Endothelial cell of umbilical vein (primary cell): ENCODE results near the gene APMAP. TPM values are rescaled to one million over a fixed set of nuclear protein-coding genes. Genes with fewer than 3 reads are reported as not detected.

Experiments
- BruUV-seq: library from RNA; stranded (reverse); fragments of 400-500 nt; replicated peaks from 2 replicates; lab custom pipeline; 2021; lab: Mats Ljungman, UMichigan
- CTCF ChIA-PET: fragments of 300-600, 350-600 bp; sonication (Branson Sonifier 250); formaldehyde crosslinking; loops from one replicate; lab custom pipeline; 2021; ENCODE audit warnings: antibody characterized with exemption, inconsistent platforms; lab: Charles Lee
- POLR2A ChIA-PET: fragments of 300-600, 350-600 bp; sonication (Branson Sonifier 250); formaldehyde crosslinking; loops from one replicate; lab custom pipeline; 2021; ENCODE audit warnings: antibody characterized with exemption, inconsistent platforms; lab: Charles Lee
- DNase-seq: peaks from one replicate; pipeline ENCODE4 v3.0.0-alpha.2; 2011; ENCODE audit warnings: low read depth, low spot score
- FAIRE-seq: peaks from 2 replicates; lab custom pipeline; 2011; peaks lifted over from hg19 to GRCh38; lab: Jason Lieb, UNC
- H2AFZ ChIP-seq: 2 replicates; pipeline ENCODE4 v1.6.0; 2012; ENCODE audit warnings: low read depth, low read length, control low read depth, inconsistent platforms
- H3K27ac ChIP-seq: 2 replicates; pipeline ENCODE4 v1.5.1; 2011; ENCODE audit warnings: low read depth, mild to moderate bottlenecking, control low read depth, low read length, moderate library complexity; ENCODE audit not compliant: insufficient read depth
- H3K27me3 ChIP-seq, 2 experiments: 2 replicates each; pipeline versions ENCODE4 v1.6.0 to v1.6.1; 2011; ENCODE audit warnings: low read length in 2 of 2, mixed read lengths in 1 of 2; ENCODE audit not compliant: control insufficient read depth in 2 of 2, insufficient read depth in 2 of 2
- H3K36me3 ChIP-seq, 2 experiments: 2 replicates in 1 of 2; 3 replicates in 1 of 2; pipeline ENCODE4 v1.5.1; 2011; ENCODE audit warnings: low read length in 2 of 2, mild to moderate bottlenecking in 1 of 2, moderate library complexity in 1 of 2; ENCODE audit not compliant: control insufficient read depth in 2 of 2, insufficient read depth in 2 of 2; ENCODE audit errors: extremely low read depth in 1 of 2
- H3K4me1 ChIP-seq: 3 replicates; pipeline ENCODE4 v1.5.1; 2011; ENCODE audit warnings: mild to moderate bottlenecking, low read length; ENCODE audit not compliant: control insufficient read depth, insufficient read depth; ENCODE audit errors: extremely low read depth
- H3K4me2 ChIP-seq: 2 replicates; pipeline ENCODE4 v1.6.1; 2011; ENCODE audit warnings: low read length, control low read depth, mixed read lengths; ENCODE audit not compliant: insufficient read depth
- H3K4me3 ChIP-seq, 3 experiments: fragments of 200-600 bp in 1 of 3; sonication (generic), shearing (Covaris generic) in 1 of 3; replicated peaks in 1 of 3; 2 replicates each; pipeline ENCODE4 v1.5.1; 2011 to 2016; ENCODE audit warnings: control low read depth in 3 of 3, low read length in 3 of 3, mild to moderate bottlenecking in 2 of 3, inconsistent platforms in 1 of 3, low read depth in 1 of 3, moderate library complexity in 1 of 3; ENCODE audit not compliant: insufficient read depth in 1 of 3
- H3K79me2 ChIP-seq: 2 replicates; pipeline ENCODE4 v1.6.0; 2012; ENCODE audit warnings: low read length, inconsistent platforms; ENCODE audit not compliant: control insufficient read depth, insufficient read depth
- H3K9ac ChIP-seq: replicated peaks from 2 replicates; pipeline ENCODE3; 2011; ENCODE audit warnings: low read length, control low read depth; ENCODE audit not compliant: insufficient read depth; ENCODE audit errors: extremely low read depth
- H3K9me1 ChIP-seq: replicated peaks from 3 replicates; pipeline ENCODE4 v1.6.0; 2011; ENCODE audit warnings: mild to moderate bottlenecking, low read length; ENCODE audit not compliant: control insufficient read depth, insufficient read depth; ENCODE audit errors: extremely low read depth
- H3K9me3 ChIP-seq: replicated peaks from 2 replicates; pipeline ENCODE4 v1.5.1; 2012; ENCODE audit warnings: low read length, inconsistent platforms; ENCODE audit not compliant: control insufficient read depth, insufficient read depth
- H4K20me1 ChIP-seq: replicated peaks from 2 replicates; pipeline ENCODE3; 2011; ENCODE audit warnings: mild to moderate bottlenecking, low read length; ENCODE audit not compliant: control insufficient read depth, insufficient read depth; ENCODE audit errors: extremely low read depth
- EZH2 ChIP-seq: IDR thresholded peaks from 2 replicates; pipeline ENCODE4 v1.6.1; 2012; ENCODE audit warnings: borderline replicate concordance, low read depth, mild to moderate bottlenecking, moderate library complexity, low read length, inconsistent platforms; ENCODE audit not compliant: severe bottlenecking
- FOS ChIP-seq: IDR thresholded peaks from 2 replicates; pipeline ENCODE4 v1.6.1; 2011; ENCODE audit warnings: mild to moderate bottlenecking, low read length, moderate library complexity, borderline replicate concordance; ENCODE audit not compliant: insufficient read depth
- GATA2 ChIP-seq: IDR thresholded peaks from 2 replicates; pipeline ENCODE4 v1.7.0; 2011; ENCODE audit warnings: low read depth, mild to moderate bottlenecking, moderate library complexity, mixed read lengths, low read length; ENCODE audit not compliant: insufficient read length, insufficient read depth
- JUN ChIP-seq: IDR thresholded peaks from 2 replicates; pipeline ENCODE4 v1.6.1; 2011; ENCODE audit warnings: borderline replicate concordance, low read depth; ENCODE audit not compliant: insufficient read length, insufficient read depth
- MYC ChIP-seq: IDR thresholded peaks from one replicate; pipeline ENCODE4 v1.6.1; 2011; ENCODE audit warnings: mild to moderate bottlenecking, low read depth, low read length
- POLR2A ChIP-seq: IDR thresholded peaks from 2 replicates; pipeline ENCODE4 v1.6.1; 2012; ENCODE audit warnings: low read depth, mild to moderate bottlenecking, control low read depth, low read length
- POLR2AphosphoS5 ChIP-seq: IDR thresholded peaks from 2 replicates; pipeline ENCODE4 v1.6.1; 2012; ENCODE audit warnings: low read depth, mild to moderate bottlenecking, control low read depth, low read length, moderate library complexity; ENCODE audit not compliant: insufficient read depth
- dilution Hi-C: fragments of 300-500 bp; cut with MboI; formaldehyde crosslinking; loops from one replicate; pipeline ENCODE4 v1.15.0; 2019; ENCODE audit warnings: low sequenced_read_pairs; ENCODE audit not compliant: extremely low pct_ligation_motif_present
- intact Hi-C: fragments of 100-400 bp; cut with micrococcal nuclease; formaldehyde crosslinking; loops from one replicate; pipeline ENCODE4 v1.10.0; 2022
- polyA plus RNA-seq, 4 experiments: library from polyadenylated mRNA; depleted of rRNA in 3 of 4; stranded (reverse) in 3 of 4; unstranded in 1 of 4; fragments of >200 nt; gene quantifications; 2 replicates each; pipeline versions ENCODE4 v1.2.1 to v1.2.3, GENCODE V29; 2011 to 2012; ENCODE audit warnings: missing spikeins in 1 of 4
- total RNA-seq: library from RNA; stranded (reverse); gene quantifications from 2 replicates; pipeline ENCODE4 v1.2.3, GENCODE V29; 2021
- TF ChIP-seq, protein P1 (sequence below), 2 donors: IDR thresholded peaks; 1 replicate in 1 of 2; 2 replicates in 1 of 2; pipeline ENCODE4 v1.5.1; 2011; ENCODE audit warnings: low read length in 2 of 2, mild to moderate bottlenecking in 2 of 2, moderate library complexity in 2 of 2, control low read depth in 1 of 2, inconsistent platforms in 1 of 2, low read depth in 1 of 2; ENCODE audit not compliant: insufficient read depth in 1 of 2; ENCODE audit errors: extremely low read depth in 1 of 2
- TF ChIP-seq, protein P2 (sequence below): IDR thresholded peaks from 2 replicates; pipeline ENCODE4 v1.6.1; 2011; ENCODE audit not compliant: insufficient read depth, insufficient read length

The APMAP gene
- total and polyA plus RNA-seq, 2 donors (not counting 3 experiments of a cell fraction or from before 2014, with no cell fraction given), result 80.7 to 110 TPM

DNA sequence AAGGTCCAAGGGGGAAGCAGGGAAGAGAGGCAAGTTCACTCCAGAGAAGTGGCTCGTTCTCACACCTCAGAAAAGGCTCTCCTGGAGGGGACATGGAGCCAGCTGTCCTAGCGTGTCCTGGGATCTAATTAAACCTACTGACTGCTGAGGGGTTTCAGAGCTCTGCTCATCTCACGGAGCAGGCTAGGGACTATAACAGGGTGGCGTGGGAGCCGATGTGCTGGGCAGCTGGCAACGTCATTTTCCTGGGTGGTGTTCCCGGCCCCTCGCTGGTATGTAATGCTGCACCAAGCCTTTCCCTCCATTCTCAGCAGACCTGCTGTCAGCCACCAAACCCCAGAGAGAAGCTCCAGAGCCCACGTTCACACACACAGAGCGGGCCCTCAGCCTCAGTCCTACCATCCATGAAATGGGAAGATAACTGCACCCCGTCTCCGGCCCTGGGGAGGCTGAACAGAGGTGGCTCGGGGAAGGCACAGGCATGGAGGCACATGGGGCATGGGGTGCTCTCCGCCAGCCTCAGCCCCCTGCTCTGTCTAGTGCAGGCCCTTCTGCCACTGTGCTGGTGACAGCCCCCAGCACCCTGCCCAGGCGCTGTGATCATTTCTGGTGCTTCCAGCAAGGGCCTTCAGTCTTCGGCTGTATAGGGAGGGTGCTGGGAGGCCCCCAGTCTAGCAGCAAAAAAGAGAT, 41.6 kb downstream of the APMAP start:
- POLR2A ChIA-PET, result no interaction called here
- Histone ChIP-seq H2AFZ (no peak overlapping the region), H3K36me3 (no peaks in the 10 kb centered on the region), H3K9ac (no peak overlapping the region), H4K20me1 (no peaks in the 10 kb centered on the region), H3K79me2 (no peaks in the 10 kb centered on the region), H3K4me3 (no peak overlapping the region), H3K27ac (no peak overlapping the region), H3K27me3 (no peaks in the 10 kb centered on the region), H3K4me1 (no peaks in the 10 kb centered on the region), H3K9me1 (no peaks in the 10 kb centered on the region), H3K9me3 (no peaks in the 10 kb centered on the region), H3K4me2 (no peak overlapping the region)
- CTCF ChIA-PET, result no interaction called here
- no TSS peak for BruUV-seq
- FAIRE-seq (no peak), DNase-seq (no peak)
- no peak for TF ChIP-seq JUN
- TF ChIP-seq MYC, result no peak
- TF ChIP-seq GATA2, result no peak
- no peak for TF ChIP-seq POLR2A
- no peak for TF ChIP-seq EZH2
- intact Hi-C loops (no loop called here), dilution Hi-C loops (no loop called here)

DNA sequence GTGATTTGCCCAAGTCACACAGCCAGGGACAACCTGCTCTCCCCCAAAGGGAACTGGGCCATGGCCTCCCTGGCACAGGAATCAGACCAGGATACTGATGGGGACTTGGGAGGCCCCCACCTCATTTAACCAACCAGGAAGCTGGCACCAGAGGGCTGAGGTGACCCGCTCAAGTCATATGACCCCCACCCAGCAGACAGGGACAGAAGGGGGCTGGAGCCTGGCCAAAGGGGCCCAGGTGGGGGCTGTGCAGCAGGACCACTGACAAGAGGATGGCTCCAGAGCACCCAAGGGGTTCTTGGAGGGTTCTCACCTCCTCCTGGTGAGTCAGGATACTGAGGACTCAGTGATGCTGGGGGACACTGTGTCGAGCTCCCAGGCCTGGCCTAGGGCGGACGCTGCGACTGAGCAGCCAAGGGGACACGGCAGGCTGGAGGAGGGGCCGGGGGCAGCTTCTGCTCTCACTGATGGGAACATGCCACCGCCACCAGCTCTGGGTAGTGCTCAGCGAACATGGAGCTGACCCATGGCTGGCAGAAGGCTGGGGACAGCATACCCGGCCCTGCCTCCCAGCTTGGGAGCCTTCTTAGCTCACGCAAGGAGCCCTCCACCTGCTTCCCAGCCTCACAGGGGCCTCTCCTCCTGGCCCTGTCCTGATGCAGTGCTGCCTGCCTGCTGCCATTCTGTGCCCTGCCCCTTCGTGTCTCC, 42.3 kb downstream of the APMAP start:
- POLR2A ChIA-PET, result no interaction called here
- Histone ChIP-seq H4K20me1 (no peaks in the 10 kb centered on the region), H3K9ac (no peak overlapping the region), H3K27ac (no peak overlapping the region), H3K4me1 (no peaks in the 10 kb centered on the region), H2AFZ (no peak overlapping the region), H3K36me3 (no peaks in the 10 kb centered on the region), H3K27me3 (no peaks in the 10 kb centered on the region), H3K4me2 (no peak overlapping the region), H3K4me3 (no peak overlapping the region), H3K9me3 (no peaks in the 10 kb centered on the region), H3K9me1 (no peaks in the 10 kb centered on the region), H3K79me2 (no peaks in the 10 kb centered on the region)
- TF ChIP-seq, protein P1, sequence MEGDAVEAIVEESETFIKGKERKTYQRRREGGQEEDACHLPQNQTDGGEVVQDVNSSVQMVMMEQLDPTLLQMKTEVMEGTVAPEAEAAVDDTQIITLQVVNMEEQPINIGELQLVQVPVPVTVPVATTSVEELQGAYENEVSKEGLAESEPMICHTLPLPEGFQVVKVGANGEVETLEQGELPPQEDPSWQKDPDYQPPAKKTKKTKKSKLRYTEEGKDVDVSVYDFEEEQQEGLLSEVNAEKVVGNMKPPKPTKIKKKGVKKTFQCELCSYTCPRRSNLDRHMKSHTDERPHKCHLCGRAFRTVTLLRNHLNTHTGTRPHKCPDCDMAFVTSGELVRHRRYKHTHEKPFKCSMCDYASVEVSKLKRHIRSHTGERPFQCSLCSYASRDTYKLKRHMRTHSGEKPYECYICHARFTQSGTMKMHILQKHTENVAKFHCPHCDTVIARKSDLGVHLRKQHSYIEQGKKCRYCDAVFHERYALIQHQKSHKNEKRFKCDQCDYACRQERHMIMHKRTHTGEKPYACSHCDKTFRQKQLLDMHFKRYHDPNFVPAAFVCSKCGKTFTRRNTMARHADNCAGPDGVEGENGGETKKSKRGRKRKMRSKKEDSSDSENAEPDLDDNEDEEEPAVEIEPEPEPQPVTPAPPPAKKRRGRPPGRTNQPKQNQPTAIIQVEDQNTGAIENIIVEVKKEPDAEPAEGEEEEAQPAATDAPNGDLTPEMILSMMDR (IDR thresholded peaks at IDR 0.05; ENCODE audit: extremely low read depth in 1 of 2, insufficient read depth in 1 of 2, low read depth in 1 of 2, low read length in 2 of 2), result no peak
- TF ChIP-seq, protein P2, sequence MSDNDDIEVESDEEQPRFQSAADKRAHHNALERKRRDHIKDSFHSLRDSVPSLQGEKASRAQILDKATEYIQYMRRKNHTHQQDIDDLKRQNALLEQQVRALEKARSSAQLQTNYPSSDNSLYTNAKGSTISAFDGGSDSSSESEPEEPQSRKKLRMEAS, result no peak
- no peak for TF ChIP-seq JUN
- no peak for TF ChIP-seq POLR2A
- TF ChIP-seq MYC, result no peak
- no peak for TF ChIP-seq EZH2
- TF ChIP-seq POLR2AphosphoS5, result no peak
- no peak for TF ChIP-seq FOS
- no peak for TF ChIP-seq GATA2
- intact Hi-C loops, result no loop called here
- FAIRE-seq, result no peak
- no peak for DNase-seq
- dilution Hi-C loops, result no loop called here
- CTCF ChIA-PET, result interaction anchor here (1.0 kb wide), 1 partner anchor 19 kb away, joined by 3 read pairs; no protein-coding TSS in a partner anchor
- BruUV-seq, result no TSS peak
